ENCODE results near the gene PCDHGA1. TPM values are rescaled to one million over a fixed set of nuclear protein-coding genes. Genes with fewer than 3 reads are reported as not detected.
"Not testable (repeated sequence)": the region's sequence is repeated elsewhere in the genome, so short reads cannot be mapped to it uniquely, and the experiment has no call there.

Gene PCDHGA1
- total RNA-seq, 2 experiments from 2014 or later = 0.04 to 0.06 TPM

- ChIA-PET CTCF (no interaction called here), POLR2A (no interaction called here)
Observed at GRCh38 chr5:141399555-141400258, 69.4 kb downstream of the PCDHGA1 start.

DNA sequence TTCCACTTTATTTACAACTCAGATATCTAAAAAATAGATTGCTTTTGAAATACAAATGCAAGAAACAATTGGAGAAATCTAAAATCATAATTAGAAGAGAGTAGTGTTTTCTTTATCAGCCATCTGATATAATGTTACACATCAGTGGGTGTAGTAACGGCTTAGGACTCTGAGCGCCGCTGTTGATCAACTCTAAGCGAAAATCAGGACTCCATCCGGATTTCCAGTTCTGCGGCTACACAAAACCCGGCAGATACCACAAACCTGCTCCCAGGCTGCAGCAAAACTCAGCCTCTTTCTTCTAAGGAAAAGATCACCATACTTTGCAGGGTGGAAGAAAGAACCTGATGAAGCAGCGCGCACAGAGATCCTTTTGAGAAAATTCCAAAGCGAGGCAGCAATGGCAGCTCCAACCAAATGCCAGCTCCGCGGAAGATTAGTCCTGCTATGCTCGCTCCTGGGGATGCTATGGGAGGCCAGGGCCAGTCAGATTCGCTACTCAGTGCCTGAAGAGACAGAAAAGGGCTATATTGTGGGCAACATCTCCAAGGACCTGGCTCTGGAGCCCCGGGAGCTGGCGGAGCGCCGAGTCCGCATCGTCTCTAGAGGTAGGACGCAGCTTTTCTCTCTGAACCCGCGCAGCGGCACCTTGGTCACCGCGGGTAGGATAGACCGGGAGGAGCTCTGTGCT lies 72.4 kb downstream of the PCDHGA1 start, which contains the start of gene PCDHGA9:
Gene PCDHGA9 (plus strand): TSS at position 226 of the 691 bp plus-strand sequence. CDS start 175 bp downstream, at position 401.
- ChIA-PET POLR2A (no interaction called here), CTCF (interaction anchor here (1.1 kb wide), 1 partner anchor 12 kb away, joined by 4 read pairs; no protein-coding TSS in a partner anchor)

GRCh38 chr5:141403387-141403786 lies 73.1 kb downstream of the PCDHGA1 start:
- ChIA-PET CTCF (interaction anchor here (1.1 kb wide), 1 partner anchor 13 kb away, joined by 4 read pairs; no protein-coding TSS in a partner anchor), POLR2A (no interaction called here)

DNA sequence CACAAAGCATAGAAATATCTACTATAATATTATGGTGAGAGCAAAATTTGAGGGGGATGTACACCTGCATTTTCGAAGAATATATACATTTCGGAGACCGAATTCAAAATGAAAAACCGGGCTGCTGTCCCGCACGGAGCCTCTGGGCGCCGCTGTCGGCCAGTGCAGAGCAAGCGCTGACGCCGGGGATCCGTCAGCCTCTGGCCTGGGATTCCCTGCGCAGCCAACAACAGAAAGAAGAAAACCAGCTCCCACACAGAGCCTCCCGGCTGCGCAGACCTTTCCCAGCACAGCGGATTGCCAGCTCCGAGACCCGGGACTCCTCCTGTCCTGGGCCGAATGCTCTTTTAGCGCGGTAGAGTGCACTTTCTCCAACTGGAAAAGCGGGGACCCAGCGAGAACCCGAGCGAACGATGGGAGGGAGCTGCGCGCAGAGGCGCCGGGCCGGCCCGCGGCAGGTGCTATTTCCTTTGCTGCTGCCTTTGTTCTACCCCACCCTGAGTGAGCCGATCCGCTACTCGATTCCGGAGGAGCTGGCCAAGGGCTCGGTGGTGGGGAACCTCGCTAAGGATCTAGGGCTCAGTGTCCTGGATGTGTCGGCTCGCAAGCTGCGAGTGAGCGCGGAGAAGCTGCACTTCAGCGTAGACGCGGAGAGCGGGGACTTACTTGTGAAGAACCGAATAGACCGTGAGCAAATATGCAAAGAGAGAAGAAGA lies 77.6 kb downstream of the PCDHGA1 start, which contains the start of gene PCDHGB6:
Gene PCDHGB6 (plus strand): TSS at position 232 of the 716 bp plus-strand sequence. CDS start 182 bp downstream, at position 414.
- POLR2A ChIA-PET = not testable (repeated sequence)
- CTCF ChIA-PET = interaction anchor here (1.4 kb wide), 1 partner anchor 150 kb away, joined by 4 read pairs; no protein-coding TSS in a partner anchor

DNA sequence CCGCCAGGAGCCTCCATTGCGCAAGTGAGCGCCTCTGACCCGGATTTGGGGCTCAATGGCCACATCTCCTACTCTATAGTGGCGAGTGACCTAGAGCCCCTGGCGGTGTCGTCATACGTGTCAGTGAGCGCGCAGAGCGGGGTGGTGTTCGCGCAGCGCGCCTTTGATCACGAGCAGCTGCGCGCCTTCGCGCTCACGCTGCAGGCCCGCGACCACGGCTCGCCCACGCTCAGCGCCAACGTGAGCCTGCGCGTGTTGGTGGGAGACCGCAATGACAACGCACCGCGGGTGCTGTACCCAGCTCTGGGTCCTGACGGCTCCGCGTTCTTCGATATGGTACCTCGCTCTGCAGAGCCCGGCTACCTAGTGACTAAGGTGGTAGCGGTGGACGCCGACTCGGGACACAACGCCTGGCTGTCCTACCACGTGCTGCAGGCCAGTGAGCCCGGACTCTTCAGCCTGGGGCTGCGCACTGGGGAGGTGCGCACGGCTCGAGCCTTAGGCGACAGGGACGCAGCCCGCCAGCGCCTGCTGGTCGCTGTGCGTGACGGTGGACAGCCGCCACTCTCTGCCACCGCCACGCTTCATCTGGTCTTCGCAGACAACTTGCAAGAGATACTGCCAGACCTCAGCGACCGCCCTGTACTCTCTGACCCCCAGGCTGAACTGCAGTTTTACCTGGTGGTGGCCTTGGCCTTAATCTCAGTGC lies 79.4 kb downstream of the PCDHGA1 start:
- ChIA-PET POLR2A (interaction anchor here (0.7 kb wide), 1 partner anchor 89 kb away, joined by 8 read pairs; the partner anchor contains the start of gene TAF7), CTCF (no interaction called here)

- ChIA-PET CTCF (no interaction called here), POLR2A (no interaction called here)
Observed at GRCh38 chr5:141411575-141411974, 81.3 kb downstream of the PCDHGA1 start.

GRCh38 chr5:141412854-141413539 lies 82.7 kb downstream of the PCDHGA1 start, which contains the start of gene PCDHGA10:
PCDHGA10 (plus strand) TSS chr5:141412987; CDS start chr5:141413176, 189 bp downstream.
- CTCF ChIA-PET = interaction anchor here (0.8 to 1.8 kb wide), 11 partner anchors 9 to 146 kb away, joined by 3 to 9 read pairs (median 5); partner anchors contain the start of genes PCDHGA12 and TAF7
- POLR2A ChIA-PET = no interaction called here

DNA sequence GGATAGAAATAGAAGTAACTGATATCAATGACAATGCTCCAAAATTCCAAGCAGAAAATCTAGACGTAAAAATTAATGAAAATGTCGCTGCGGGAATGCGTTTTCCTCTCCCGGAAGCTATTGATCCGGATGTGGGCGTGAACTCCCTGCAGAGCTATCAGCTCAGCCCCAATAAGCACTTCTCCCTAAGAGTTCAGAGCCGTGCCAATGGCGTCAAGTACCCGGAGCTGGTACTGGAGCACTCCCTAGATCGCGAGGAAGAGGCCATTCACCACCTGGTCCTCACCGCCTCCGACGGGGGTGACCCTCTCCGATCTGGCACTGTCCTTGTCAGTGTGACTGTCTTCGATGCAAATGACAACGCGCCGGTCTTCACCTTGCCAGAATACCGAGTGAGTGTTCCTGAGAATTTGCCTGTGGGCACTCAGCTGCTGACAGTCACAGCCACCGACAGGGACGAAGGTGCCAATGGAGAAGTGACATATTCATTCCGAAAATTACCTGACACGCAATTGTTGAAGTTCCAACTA lies 83.3 kb downstream of the PCDHGA1 start:
- ChIA-PET CTCF (interaction anchor here (0.8 to 1.8 kb wide), 8 partner anchors 8 to 145 kb away, joined by 3 to 9 read pairs (median 5); partner anchors contain the start of genes PCDHGA12 and TAF7), POLR2A (no interaction called here)

DNA sequence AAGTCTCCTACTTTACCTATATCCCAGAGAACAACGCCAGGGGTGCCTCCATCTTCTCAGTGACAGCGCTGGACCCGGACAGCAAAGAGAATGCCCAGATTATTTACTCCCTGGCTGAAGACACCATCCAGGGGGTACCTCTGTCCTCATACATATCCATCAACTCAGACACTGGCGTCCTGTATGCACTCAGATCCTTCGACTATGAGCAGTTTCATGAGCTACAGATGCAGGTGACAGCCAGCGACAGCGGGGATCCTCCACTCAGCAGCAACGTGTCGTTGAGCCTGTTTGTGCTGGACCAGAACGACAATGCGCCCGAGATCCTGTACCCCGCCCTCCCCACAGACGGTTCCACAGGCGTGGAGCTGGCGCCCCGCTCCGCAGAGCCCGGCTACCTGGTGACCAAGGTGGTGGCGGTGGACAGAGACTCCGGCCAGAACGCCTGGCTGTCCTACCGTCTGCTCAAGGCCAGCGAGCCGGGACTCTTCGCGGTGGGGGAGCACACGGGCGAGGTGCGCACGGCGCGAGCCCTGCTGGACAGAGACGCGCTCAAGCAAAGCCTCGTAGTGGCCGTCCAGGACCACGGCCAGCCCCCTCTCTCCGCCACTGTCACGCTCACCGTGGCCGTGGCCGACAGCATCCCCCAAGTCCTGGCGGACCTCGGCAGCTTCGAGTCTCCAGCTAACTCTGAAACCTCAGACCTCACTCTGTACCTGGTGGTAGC lies 84.4 kb downstream of the PCDHGA1 start:
- POLR2A ChIA-PET = not testable (repeated sequence)

DNA sequence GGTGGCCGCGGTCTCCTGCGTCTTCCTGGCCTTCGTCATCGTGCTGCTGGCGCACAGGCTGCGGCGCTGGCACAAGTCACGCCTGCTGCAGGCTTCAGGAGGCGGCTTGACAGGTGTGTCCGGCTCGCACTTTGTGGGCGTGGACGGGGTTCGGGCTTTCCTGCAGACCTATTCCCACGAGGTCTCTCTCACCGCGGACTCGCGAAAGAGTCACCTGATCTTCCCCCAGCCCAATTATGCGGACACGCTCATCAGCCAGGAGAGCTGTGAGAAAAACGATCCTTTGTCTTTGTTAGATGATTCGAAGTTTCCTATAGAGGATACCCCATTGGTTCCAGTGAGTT lies 84.9 kb downstream of the PCDHGA1 start:
- CTCF ChIA-PET = interaction anchor here (1.5 kb wide), 1 partner anchor 99 kb away, joined by 3 read pairs; no protein-coding TSS in a partner anchor
- POLR2A ChIA-PET = not testable (repeated sequence)

More for the DNA sequence above, 84.4 kb downstream of the PCDHGA1 start:
- CTCF ChIA-PET = interaction anchor here (1.8 kb wide), 1 partner anchor 16 kb away, joined by 5 read pairs; the partner anchor contains the start of gene PCDHGA12

- POLR2A ChIA-PET = not testable (repeated sequence)
- CTCF ChIA-PET = interaction anchor here (0.7 to 1.6 kb wide), 4 partner anchors 96 to 147 kb away, joined by 3 to 5 read pairs (median 3); no protein-coding TSS in a partner anchor
Observed at GRCh38 chr5:141417494-141418172, 87.3 kb downstream of the PCDHGA1 start, which contains the start of gene PCDHGB7. PCDHGB7 (plus strand) TSS chr5:141417677; CDS start chr5:141417860, 183 bp downstream.

- ChIA-PET CTCF (interaction anchor here (1.2 kb wide), 1 partner anchor 49 kb away, joined by 3 read pairs; the partner anchor contains the start of gene PCDHGB3), POLR2A (no interaction called here)
Observed at GRCh38 chr5:141419074-141419880, 89.0 kb downstream of the PCDHGA1 start.

- POLR2A ChIA-PET = no interaction called here
- CTCF ChIA-PET = interaction anchor here (1.1 to 2.0 kb wide), 6 partner anchors 8 to 565 kb away, joined by 3 to 7 read pairs (median 4); partner anchors contain the start of genes PCDHGA10, PCDHGA12 and PCDHGB3
Observed at GRCh38 chr5:141420855-141421488, 90.7 kb downstream of the PCDHGA1 start, which contains the start of gene PCDHGA11. PCDHGA11 (plus strand) TSS chr5:141421051; CDS start chr5:141421228, 177 bp downstream.

GRCh38 chr5:141421489-141421855 lies 91.2 kb downstream of the PCDHGA1 start:
- POLR2A ChIA-PET = no interaction called here
- CTCF ChIA-PET = interaction anchor here (1.1 to 2.0 kb wide), 6 partner anchors 9 to 565 kb away, joined by 3 to 7 read pairs (median 4); partner anchors contain the start of genes PCDHGA10 and PCDHGA12

GRCh38 chr5:141422742-141423291 lies 92.5 kb downstream of the PCDHGA1 start:
- ChIA-PET CTCF (interaction anchor here (1.1 to 1.3 kb wide), 2 partner anchors 95 to 136 kb away, joined by 3 read pairs; no protein-coding TSS in a partner anchor), POLR2A (no interaction called here)
